Mesodermal cell (in vitro differentiated cells): ENCODE data around the gene BAMBI.

Experiments used
- H3K27ac ChIP-seq: 2 replicates; pipeline ENCODE4 v1.7.0; 2013; ENCODE audit warnings: mild to moderate bottlenecking, low read depth, low read length, moderate library complexity; ENCODE audit not compliant: severe bottlenecking
- H3K36me3 ChIP-seq: 2 replicates; pipeline ENCODE4 v1.7.1; 2013; ENCODE audit warnings: mild to moderate bottlenecking, low read length, moderate library complexity; ENCODE audit not compliant: control insufficient read depth, insufficient read depth
- H3K4me1 ChIP-seq: one replicate; pipeline ENCODE4 v1.7.1; 2013; ENCODE audit warnings: mild to moderate bottlenecking, low read length; ENCODE audit not compliant: insufficient read depth, control insufficient read depth, poor library complexity, severe bottlenecking
- H3K4me3 ChIP-seq: 2 replicates; pipeline ENCODE4 v1.7.0; 2013; ENCODE audit warnings: low read length, control low read depth, mild to moderate bottlenecking; ENCODE audit not compliant: insufficient read depth, poor library complexity, severe bottlenecking; ENCODE audit errors: extremely low read depth
- H3K9me3 ChIP-seq: 2 replicates; pipeline ENCODE4 v1.7.1; 2013; ENCODE audit warnings: mild to moderate bottlenecking, low read length, moderate library complexity; ENCODE audit not compliant: control insufficient read depth
- WGBS, 2 experiments: methylation state at CpG; one replicate each; pipeline ENCODE4 v1.1.5; 2013; ENCODE audit warnings: missing lambda C conversion rate in 2 of 2; ENCODE audit not compliant: insufficient coverage in 2 of 2; 5-methylcytosine and 5-hydroxymethylcytosine counted together

Gene BAMBI

DNA sequence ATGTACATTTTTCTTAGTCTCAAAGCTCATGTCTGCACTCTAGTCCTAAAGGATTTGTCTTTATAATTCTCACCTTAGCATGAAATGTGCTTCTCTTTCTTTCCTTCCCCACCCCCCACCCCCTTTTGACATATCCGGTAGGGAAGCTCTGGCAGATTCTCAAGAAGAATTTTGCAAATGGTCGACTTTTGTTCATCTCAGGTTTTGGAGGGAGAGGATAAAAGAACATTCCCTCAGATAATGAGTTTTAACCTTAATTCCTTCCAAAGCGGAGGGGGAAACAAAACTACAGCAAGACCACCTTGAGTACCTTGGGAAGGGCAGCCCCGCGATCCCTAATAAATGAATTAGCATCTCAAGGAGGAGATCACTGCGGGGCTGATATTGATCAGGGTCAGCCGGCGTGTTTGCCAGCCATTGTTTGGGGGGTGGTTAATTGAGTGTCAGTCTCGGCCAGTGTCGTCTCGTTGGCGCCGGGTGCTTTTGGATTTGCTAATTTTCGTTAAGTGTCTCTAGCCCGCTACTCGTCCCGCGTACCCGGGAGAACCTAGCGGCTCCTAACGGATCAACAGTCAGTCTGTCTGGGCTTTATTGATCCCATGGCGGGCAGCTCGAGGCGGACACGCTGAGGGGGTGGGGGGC is 874 bp upstream of the BAMBI start:
- peak overlapping the region; percentile 100 for H3K4me3 ChIP-seq
- H3K36me3 ChIP-seq, result peaks cover 36% of the 10 kb centered on the region
- H3K9me3 ChIP-seq, result no peaks in the 10 kb centered on the region
- peak overlapping the region; percentile 90 for H3K27ac ChIP-seq
- peaks cover 5% of the 10 kb centered on the region for H3K4me1 ChIP-seq
- 1% methylated on average over 16 to 17 of the region's 25 CpGs for WGBS, 2 experiments

DNA sequence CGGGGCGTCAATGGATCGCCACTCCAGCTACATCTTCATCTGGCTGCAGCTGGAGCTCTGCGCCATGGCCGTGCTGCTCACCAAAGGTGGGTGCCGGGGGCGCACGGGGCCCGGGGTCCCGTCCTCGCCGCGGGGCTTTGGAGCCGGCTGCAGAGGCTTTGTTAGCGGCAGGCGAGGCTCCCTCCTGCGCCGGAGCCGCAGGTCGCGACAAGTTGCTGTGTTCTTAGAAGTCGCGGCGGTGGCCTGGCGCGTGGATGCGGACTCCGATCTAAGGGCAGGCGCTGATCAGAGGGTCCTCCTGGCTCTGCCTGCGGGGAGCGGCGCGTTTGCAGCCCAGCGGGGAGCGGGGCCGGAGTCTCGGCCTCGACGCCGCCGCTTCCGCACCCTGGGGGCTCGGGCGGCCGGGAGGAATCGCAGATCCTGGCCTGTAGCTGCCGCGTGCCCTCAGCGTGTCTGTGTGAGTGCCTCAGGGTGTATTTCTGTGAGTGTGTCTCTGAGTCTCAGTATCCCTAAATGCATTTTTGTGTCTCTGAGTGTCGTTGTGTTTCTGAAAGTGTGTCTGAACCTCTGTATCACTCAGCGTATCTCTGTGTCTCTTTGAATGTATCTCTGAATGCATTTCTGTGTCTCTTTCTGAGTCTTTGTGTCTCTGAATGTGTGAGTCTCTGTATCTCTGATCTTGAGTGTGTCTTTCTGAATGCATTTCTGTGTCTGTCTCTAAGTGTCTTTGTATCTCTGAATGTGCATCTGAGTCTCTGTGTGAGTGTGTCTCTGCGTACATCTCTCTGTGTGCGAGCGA is 766 bp downstream of the BAMBI start:
- H3K27ac ChIP-seq, result peak overlapping the region; percentile 96

DNA sequence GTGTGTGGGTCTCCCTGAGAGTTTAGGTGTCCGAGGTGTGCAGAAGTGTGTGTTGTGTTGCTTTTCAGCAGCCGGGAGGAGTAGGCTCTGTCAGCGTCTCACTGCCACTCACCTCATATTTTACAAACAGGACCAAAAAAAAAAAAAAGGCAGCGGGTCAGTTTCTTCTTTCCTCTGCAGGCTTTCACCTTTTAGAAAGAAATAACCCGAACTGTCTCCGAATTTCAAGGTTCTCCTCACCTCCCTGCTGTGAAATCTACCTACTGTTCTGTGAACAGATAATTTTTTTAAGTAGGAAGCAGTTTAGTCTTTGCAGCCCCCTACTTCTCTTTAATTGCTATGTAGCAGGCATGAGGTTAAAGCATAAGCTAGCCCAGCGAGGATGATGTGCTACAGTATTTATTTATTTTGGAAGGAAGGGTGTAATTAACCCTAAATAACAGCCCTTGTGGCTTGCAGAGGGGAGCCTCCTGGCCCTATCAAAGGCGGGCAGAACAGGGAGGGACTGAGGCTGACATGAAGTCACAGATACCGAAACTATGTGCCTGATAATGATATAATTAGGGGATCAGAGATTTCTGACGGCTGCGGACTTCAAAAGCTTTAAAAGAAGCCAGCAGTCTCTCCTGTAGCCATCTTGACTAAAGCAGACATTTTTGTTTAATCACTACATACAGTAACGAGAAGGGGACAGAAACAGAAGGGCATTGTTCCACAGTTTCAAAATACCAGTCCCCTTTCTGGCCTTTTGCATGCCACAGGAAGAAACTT is 1.6 kb downstream of the BAMBI start:
- 0% methylated on average over 4 of the region's 12 CpGs for WGBS, 2 experiments
- Histone ChIP-seq H3K4me1 (peaks cover 17% of the 10 kb centered on the region), H3K9me3 (no peaks in the 10 kb centered on the region), H3K36me3 (peaks cover 61% of the 10 kb centered on the region), H3K4me3 (peak overlapping the region; percentile 100), H3K27ac (peak overlapping the region; percentile 96)

More for the DNA sequence above, 766 bp downstream of the BAMBI start:
- H3K36me3 ChIP-seq, result peaks cover 53% of the 10 kb centered on the region
- H3K4me3 ChIP-seq, result peak overlapping the region; percentile 100
- WGBS, 2 experiments, result 0% methylated on average over 45 to 46 of the region's 54 CpGs
- no peaks in the 10 kb centered on the region for H3K9me3 ChIP-seq
- peaks cover 12% of the 10 kb centered on the region for H3K4me1 ChIP-seq

DNA sequence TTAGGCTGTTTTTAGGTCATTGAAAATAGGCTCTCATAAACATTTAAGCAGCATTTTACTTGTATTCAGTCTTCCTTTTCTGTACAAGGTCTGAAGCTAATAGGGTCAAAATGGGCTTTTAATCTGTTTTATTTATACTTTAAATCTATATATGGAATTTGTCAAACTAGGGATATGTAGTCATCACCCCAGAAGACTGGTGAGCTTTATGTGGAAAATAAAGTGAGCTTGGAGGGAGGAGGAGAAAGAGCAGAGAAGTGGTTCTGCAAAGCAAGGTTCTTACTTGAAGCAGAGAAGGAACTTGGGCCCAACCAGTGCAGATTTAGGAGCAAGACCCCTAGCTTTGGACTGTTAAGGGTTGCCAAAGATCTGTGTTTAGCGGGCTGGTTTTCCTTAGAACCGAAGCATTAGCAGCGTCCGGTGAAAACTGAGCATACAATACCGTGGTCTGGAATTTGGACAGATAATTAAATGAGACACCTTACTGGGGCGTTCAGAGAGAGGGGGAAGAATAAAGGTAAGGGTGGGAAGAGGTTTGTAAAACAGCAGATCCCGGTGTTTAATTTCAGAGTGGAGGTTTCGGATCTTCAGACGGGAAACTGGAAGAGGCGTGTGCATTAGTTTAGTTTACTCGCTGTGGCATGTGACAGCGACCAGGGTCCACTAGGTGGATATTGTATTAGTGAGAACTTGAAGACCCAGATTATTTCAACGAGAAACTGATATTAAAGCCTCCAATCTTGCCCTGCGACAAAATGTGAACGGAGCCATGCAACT is 2.4 kb downstream of the BAMBI start:
- Histone ChIP-seq H3K9me3 (no peaks in the 10 kb centered on the region), H3K4me1 (peaks cover 15% of the 10 kb centered on the region), H3K27ac (peak overlapping the region; percentile 96), H3K4me3 (peak overlapping the region; percentile 100), H3K36me3 (peaks cover 68% of the 10 kb centered on the region)
- WGBS, 2 experiments, result 0 to 7% methylated on average over 9 to 11 of the region's 15 CpGs

DNA sequence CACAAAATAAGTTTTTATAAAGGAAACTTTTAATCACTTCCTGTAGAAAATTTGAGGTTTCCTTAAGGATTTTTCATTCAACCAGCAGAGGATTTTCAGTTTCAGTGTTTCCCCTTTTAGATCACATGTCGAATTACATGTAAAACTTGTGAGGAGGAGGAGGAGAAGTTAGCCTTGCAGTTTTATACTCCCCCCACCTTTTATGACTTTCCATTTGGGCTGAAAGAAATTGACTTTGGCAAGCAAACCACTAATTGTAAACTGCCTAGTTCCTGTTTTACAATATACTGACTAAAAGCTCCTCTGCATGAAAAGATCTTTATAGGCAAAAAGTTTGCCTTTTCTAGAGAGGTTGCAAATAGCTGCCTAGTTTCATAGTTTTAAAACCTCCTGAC is 3.0 kb downstream of the BAMBI start:
- Histone ChIP-seq H3K4me1 (peaks cover 19% of the 10 kb centered on the region), H3K36me3 (peaks cover 69% of the 10 kb centered on the region), H3K9me3 (no peaks in the 10 kb centered on the region), H3K27ac (peak overlapping the region; percentile 96), H3K4me3 (peak overlapping the region; percentile 100)
- WGBS, 2 experiments, result no CpG with 5 or more reads among the region's 1 CpG

DNA sequence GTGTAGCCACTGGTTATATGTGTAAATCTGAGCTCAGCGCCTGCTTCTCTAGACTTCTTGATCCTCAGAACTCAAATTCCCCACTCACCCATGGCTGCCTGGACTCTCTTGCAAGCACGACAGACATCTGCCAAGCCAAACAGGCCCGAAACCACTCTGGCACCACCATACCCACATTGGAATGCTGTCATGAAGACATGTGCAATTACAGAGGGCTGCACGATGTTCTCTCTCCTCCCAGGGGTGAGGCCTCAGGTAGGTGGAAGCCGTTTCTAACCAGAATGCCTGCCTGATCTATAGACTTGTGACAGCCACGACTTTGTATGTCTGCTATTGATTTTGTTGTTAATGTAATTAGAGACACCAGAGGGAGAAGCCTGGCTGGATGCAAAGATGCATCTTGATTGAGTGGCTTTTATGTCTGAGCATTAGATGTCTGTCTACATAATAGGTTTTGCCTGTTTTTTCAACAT is 4.0 kb downstream of the BAMBI start:
- Histone ChIP-seq H3K9me3 (no peaks in the 10 kb centered on the region), H3K4me3 (peak overlapping the region; percentile 100), H3K4me1 (peaks cover 26% of the 10 kb centered on the region), H3K36me3 (peaks cover 69% of the 10 kb centered on the region), H3K27ac (peak overlapping the region; percentile 96)
- WGBS, 2 experiments, result 56 to 66% methylated on average over 5 to 6 of the region's 6 CpGs

DNA sequence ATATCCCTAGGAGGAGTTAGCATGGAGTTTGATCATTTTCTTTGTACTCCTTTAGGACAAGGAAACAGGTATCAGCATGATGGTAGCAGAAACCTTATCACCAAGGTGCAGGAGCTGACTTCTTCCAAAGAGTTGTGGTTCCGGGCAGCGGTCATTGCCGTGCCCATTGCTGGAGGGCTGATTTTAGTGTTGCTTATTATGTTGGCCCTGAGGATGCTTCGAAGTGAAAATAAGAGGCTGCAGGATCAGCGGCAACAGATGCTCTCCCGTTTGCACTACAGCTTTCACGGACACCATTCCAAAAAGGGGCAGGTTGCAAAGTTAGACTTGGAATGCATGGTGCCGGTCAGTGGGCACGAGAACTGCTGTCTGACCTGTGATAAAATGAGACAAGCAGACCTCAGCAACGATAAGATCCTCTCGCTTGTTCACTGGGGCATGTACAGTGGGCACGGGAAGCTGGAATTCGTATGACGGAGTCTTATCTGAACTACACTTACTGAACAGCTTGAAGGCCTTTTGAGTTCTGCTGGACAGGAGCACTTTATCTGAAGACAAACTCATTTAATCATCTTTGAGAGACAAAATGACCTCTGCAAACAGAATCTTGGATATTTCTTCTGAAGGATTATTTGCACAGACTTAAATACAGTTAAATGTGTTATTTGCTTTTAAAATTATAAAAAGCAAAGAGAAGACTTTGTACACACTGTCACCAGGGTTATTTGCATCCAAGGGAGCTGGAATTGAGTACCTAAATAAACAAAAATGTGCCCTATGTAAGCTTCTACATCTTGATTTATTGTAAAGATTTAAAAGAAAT is 4.8 kb downstream of the BAMBI start:
- Histone ChIP-seq H3K4me1 (peaks cover 34% of the 10 kb centered on the region), H3K27ac (peak overlapping the region; percentile 96), H3K9me3 (no peaks in the 10 kb centered on the region), H3K36me3 (peaks cover 69% of the 10 kb centered on the region), H3K4me3 (peak overlapping the region; percentile 100)
- WGBS, 2 experiments, result 86% methylated on average over 11 to 14 of the region's 14 CpGs

DNA sequence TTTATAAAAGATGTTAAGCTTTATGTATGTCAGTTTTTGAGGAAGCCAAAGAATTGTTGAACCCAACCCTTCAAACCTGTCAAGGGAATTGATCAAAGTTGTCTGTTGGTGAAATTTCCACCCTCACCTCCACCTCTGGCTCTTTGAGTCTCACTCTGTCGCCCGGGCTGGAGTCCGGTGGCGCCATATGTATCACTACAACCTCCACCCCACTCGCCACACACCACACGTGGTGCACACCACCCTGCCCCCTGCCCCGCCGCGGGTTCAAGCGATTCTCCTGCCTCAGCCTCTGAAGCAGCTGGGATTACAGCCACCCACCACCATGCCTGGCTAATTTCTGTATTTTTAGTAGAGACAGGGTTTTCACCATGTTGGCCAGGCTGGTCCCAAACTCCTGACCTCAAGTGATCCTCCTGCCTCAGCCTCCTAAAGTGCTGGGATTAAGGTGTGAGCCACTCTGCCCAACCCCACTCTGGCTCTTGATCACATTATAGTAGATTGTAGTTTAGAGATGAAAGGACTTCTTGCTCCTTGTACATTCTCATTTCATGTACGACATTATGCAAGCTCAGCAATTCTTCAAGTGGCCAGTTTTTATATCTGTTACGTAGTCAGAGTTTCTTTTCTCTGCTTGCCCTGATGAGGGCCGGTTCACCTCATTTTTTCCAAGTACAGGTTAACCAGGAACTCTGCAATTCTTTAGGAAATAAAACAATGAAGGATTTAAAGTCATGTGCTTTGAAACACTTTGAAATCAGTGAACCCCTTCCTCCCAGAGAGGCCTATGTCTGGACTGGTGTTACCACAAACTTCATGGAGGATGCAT is 7.0 kb downstream of the BAMBI start:
- peak overlapping the region; percentile 89 for H3K27ac ChIP-seq
- peaks cover 53% of the 10 kb centered on the region for H3K36me3 ChIP-seq
- H3K4me3 ChIP-seq, result peak overlapping the region; percentile 100
- H3K4me1 ChIP-seq, result peaks cover 51% of the 10 kb centered on the region
- 85 to 92% methylated on average over 6 to 12 of the region's 13 CpGs for WGBS, 2 experiments
- H3K9me3 ChIP-seq, result no peaks in the 10 kb centered on the region

DNA sequence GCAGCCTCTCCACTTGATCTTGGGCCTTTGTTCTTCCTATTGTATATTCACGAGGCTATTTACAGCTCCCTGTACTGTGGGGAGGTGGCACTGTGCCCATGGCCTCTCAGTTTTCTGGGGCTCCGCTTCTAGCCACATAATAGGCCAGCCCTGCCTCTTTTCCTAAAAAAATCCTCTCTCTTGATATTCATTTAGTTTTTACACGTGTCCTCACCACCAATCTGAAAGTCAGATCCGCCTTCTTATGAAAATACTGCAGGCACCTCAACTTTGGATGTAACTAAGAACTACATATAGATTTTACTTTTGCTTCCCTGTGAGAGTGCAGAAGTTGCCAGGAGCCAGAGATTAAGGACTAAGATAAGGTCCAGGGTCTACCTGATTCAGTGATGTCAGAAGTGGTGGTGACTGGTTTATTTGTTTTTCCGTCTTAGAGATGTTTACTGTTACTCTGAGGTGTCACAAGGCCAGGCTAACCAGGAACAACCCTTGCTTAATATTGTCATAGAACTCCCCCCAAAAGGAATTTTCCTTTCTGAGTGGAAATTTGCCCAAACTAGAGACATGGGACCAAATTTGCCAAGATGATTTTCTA is 7.8 kb downstream of the BAMBI start:
- WGBS, 2 experiments, result 68 to 90% methylated on average over 2 to 4 of the region's 5 CpGs
- H3K4me3 ChIP-seq, result peak overlapping the region; percentile 100
- no peaks in the 10 kb centered on the region for H3K9me3 ChIP-seq
- H3K27ac ChIP-seq, result peak overlapping the region; percentile 89
- H3K4me1 ChIP-seq, result peaks cover 51% of the 10 kb centered on the region
- peaks cover 46% of the 10 kb centered on the region for H3K36me3 ChIP-seq
